Vagina (tissue), 2 donors: ENCODE data around the gene ATP5F1E. TPM values are rescaled to one million over a fixed set of nuclear protein-coding genes. Genes with fewer than 3 reads are reported as not detected.

Experiments used
- DNase-seq, 2 donors: peaks; one replicate each; pipeline ENCODE4 v3.0.0-alpha.2; 2017; ENCODE audit errors: extremely low spot score in 2 of 2
- H3K27ac ChIP-seq: fragments of 200-600 bp; sonication (generic); one replicate; pipeline ENCODE4 v1.5.1; 2019
- H3K27me3 ChIP-seq: fragments of 200-600 bp; sonication (generic); one replicate; pipeline ENCODE4 v1.5.1; 2019
- H3K36me3 ChIP-seq, 2 donors: fragments of 200-600 bp; sonication (generic); one replicate each; pipeline ENCODE4 v1.5.1; 2017 to 2019
- H3K4me1 ChIP-seq: fragments of 200-600 bp; sonication (generic); one replicate; pipeline ENCODE4 v1.5.1; 2019
- H3K4me3 ChIP-seq, 2 donors: fragments of 200-600 bp; sonication (generic); 1 replicate in 1 of 2; 2 replicates in 1 of 2; pipeline ENCODE4 v1.5.1; 2016 to 2019
- H3K9me3 ChIP-seq: fragments of 200-600 bp; sonication (generic); one replicate; pipeline ENCODE4 v1.5.1; 2019
- CTCF ChIP-seq, 3 experiments: fragments of 450-650 bp in 2 of 3; fragments of 200-600 bp in 1 of 3; sonication (generic) in 1 of 3; IDR thresholded peaks; one replicate each; pipeline ENCODE4 v1.5.1; 2017 to 2019; ENCODE audit warnings: antibody characterized with exemption in 3 of 3, mild to moderate bottlenecking in 2 of 3, moderate library complexity in 2 of 3
- POLR2A ChIP-seq, 2 donors: fragments of 450-650 bp; IDR thresholded peaks; one replicate each; pipeline ENCODE4 v1.6.1; 2017; ENCODE audit warnings: antibody characterized with exemption in 2 of 2, mild to moderate bottlenecking in 2 of 2, moderate library complexity in 2 of 2
- POLR2AphosphoS5 ChIP-seq, 2 donors: sonication (generic); formaldehyde crosslinking; IDR thresholded peaks; one replicate each; pipeline ENCODE4 v1.9.0; 2017; ENCODE audit warnings: antibody characterized with exemption in 2 of 2, mild to moderate bottlenecking in 2 of 2, low read depth in 1 of 2; ENCODE audit not compliant: insufficient read depth in 1 of 2
- intact Hi-C: fragments of 100-400 bp; cut with DNase I; formaldehyde crosslinking; loops from one replicate; pipeline ENCODE4 v1.15.1; 2023
- total RNA-seq: library from RNA; depleted of rRNA; stranded (reverse); fragments of >200 nt; gene quantifications from one replicate; pipeline ENCODE4 v1.2.3, GENCODE V29; 2016

The ATP5F1E gene
- 22.8 TPM for total RNA-seq

DNA sequence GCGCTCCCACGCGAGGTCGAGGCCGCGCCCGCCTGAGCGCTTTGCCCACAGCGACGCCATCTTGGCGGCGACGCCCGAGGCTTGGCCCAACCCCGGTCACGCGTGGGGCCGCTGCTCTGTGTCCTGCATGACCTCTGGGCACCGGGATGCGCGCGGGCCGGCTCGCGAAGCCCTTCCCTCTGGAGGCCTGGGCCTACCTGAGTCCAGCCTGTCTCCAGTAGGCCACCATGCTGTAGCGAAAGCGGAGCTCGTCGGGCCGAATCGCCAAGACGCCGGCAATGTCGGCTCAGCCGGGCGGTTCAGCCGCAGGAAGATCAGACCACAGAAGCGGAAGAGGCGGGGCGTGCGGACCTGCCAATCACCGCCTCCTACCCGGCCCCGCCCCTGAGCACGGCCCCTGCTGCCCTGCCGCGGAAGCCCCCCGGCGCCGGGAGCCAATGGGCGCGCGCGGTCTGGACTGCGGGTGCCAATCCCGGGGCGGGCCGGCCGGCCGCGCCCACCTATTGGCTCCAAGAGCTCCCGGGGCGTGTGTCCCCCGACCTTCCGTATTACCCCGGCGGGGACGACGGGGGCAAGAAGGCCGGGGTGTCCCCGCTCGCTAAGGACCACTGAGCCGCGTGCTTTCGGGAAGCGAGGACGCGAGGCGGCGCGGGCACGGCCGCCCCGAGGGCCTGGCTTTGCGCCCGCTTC is at the start of gene ATP5F1E:
TSS of gene ATP5F1E (minus strand) at position 313 of the 690 bp plus-strand sequence. CDS start at position 229, 84 bp downstream.
- intact Hi-C loops: loop anchor here (5.0 kb wide), 1 partner anchor 140 kb away; no protein-coding TSS in a partner anchor
- H3K9me3 ChIP-seq: no peaks in the 10 kb centered on the region
- H3K4me1 ChIP-seq: peaks cover 48% of the 10 kb centered on the region
- H3K27ac ChIP-seq: peak within 1 kb of the TSS; percentile 83
- H3K36me3 ChIP-seq: peaks cover 0 to 62% of the 10 kb centered on the region in 2 donors
- no peaks in the 10 kb centered on the region for H3K27me3 ChIP-seq
- H3K4me3 ChIP-seq: peak within 1 kb of the TSS; percentile 78 to 92
- peak in 1 of 2 donors; percentile 96 for DNase-seq
- TF ChIP-seq CTCF (IDR thresholded peaks at IDR 0.05): no peak
- peak; percentile 18 to 97 for TF ChIP-seq POLR2AphosphoS5 (IDR thresholded peaks at IDR 0.05; ENCODE audit: insufficient read depth in 1 of 2, low read depth in 1 of 2)
- peak in 1 of 2 donors; percentile 74 for TF ChIP-seq POLR2A (IDR thresholded peaks at IDR 0.05)

- Histone ChIP-seq H3K36me3 (no peaks in the 10 kb centered on the region), H3K27ac (no peak overlapping the region), H3K9me3 (no peaks in the 10 kb centered on the region), H3K4me1 (no peaks in the 10 kb centered on the region), H3K27me3 (no peaks in the 10 kb centered on the region), H3K4me3 (no peak overlapping the region)
- no peak for DNase-seq
- intact Hi-C loops: no loop called here
- TF ChIP-seq CTCF (IDR thresholded peaks at IDR 0.05) (no peak), POLR2AphosphoS5 (IDR thresholded peaks at IDR 0.05; ENCODE audit: insufficient read depth in 1 of 2, low read depth in 1 of 2) (no peak), POLR2A (IDR thresholded peaks at IDR 0.05) (no peak)
Measured at GRCh38 chr20:59081036-59081435, 48.9 kb upstream of the ATP5F1E start.

DNA sequence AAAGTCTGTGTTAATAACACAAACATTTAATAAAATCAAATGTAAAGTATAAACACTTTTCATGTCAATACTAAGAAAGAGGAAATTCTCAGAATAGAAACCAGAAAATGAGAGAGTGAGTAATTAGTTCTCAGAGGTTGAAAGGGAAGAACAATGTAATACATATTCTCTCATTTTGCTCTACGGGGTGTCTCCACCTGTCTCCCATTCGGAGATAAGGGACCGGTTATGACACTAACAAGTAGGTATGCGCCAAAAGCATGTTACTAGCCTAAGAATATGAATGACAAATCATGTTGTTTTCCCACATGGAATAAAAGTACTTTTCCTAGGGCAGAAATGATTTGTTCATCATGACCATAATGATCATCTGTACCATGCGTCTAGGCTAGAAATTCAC is 46.1 kb upstream of the ATP5F1E start:
- Histone ChIP-seq H3K4me1 (no peaks in the 10 kb centered on the region), H3K27me3 (no peaks in the 10 kb centered on the region), H3K4me3 (no peak overlapping the region), H3K9me3 (no peaks in the 10 kb centered on the region), H3K36me3 (no peaks in the 10 kb centered on the region), H3K27ac (no peak overlapping the region)
- TF ChIP-seq POLR2A (IDR thresholded peaks at IDR 0.05): no peak
- no peak for TF ChIP-seq POLR2AphosphoS5 (IDR thresholded peaks at IDR 0.05; ENCODE audit: insufficient read depth in 1 of 2, low read depth in 1 of 2)
- no peak for TF ChIP-seq CTCF (IDR thresholded peaks at IDR 0.05)
- intact Hi-C loops: no loop called here
- DNase-seq: no peak

- Histone ChIP-seq H3K27ac (no peak overlapping the region), H3K4me1 (no peaks in the 10 kb centered on the region), H3K4me3 (no peak overlapping the region), H3K9me3 (no peaks in the 10 kb centered on the region), H3K27me3 (no peaks in the 10 kb centered on the region), H3K36me3 (no peaks in the 10 kb centered on the region)
- TF ChIP-seq POLR2AphosphoS5 (IDR thresholded peaks at IDR 0.05; ENCODE audit: insufficient read depth in 1 of 2, low read depth in 1 of 2) (no peak), POLR2A (IDR thresholded peaks at IDR 0.05) (no peak), CTCF (IDR thresholded peaks at IDR 0.05) (no peak)
- intact Hi-C loops: no loop called here
- no peak for DNase-seq
Measured at GRCh38 chr20:59077705-59078104, 45.6 kb upstream of the ATP5F1E start.

DNA sequence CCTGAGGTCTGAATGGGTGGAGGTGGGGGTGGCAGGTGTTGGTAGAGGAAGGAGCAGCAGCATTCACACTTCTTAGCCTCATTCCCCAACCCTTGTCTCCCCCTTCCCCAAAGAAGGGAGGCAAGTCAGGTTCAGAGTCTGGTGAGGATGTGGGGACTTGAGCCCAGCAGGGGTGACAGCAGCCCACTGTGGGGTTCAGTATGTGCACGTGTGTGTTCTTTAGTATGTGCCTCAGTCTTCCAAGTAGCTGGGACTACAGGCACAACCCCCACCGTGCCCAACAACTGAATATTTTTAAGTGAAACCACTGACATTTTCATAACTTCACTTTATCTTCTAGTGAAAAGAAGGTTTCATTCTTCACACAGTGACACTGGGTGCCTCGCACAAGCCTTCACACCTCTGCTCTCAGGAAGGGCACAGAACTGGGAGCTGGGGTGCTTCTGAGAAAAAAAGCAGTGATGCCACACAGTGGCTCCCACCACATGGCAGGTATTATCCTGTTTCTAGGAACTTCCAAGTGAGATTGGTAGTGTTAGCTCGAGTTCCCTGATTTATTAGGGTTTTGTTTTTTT is 43.9 kb upstream of the ATP5F1E start:
- H3K4me3 ChIP-seq: no peak overlapping the region
- H3K27me3 ChIP-seq: no peaks in the 10 kb centered on the region
- TF ChIP-seq POLR2A (IDR thresholded peaks at IDR 0.05) (no peak), POLR2AphosphoS5 (IDR thresholded peaks at IDR 0.05; ENCODE audit: insufficient read depth in 1 of 2, low read depth in 1 of 2) (no peak), CTCF (IDR thresholded peaks at IDR 0.05) (no peak)
- H3K36me3 ChIP-seq: no peaks in the 10 kb centered on the region
- intact Hi-C loops: no loop called here
- no peaks in the 10 kb centered on the region for H3K4me1 ChIP-seq
- no peak for DNase-seq
- no peak overlapping the region for H3K27ac ChIP-seq
- no peaks in the 10 kb centered on the region for H3K9me3 ChIP-seq
